ENCODE data around the gene PIGW. TPM values are rescaled to one million over a fixed set of nuclear protein-coding genes. Genes with fewer than 3 reads are reported as not detected.

Gene PIGW
- total and polyA plus RNA-seq, 2 of the 8 experiments (the other 6 are each of a cell fraction or from before 2014, with no cell fraction given): 12.1 to 28.9 TPM

DNA sequence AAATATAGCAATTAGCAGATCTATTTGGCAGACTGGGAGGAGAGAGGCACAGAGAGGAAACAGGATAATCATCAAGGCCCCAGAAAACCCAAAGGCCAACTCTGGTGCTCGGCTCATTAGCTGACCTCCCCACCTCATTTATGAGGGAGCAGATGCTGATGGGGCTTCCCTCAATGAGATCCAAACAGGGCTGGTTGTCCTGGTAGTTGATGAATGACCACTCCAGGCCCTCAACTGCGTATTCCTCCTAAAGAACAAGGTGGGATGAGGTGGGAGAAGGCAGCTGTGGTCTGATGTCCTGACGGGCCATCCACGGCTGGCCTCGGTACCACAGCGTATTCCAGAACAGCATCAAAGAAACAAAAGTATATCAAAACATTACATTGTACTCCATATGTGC, 27.5 kb upstream of the PIGW start:
- Histone ChIP-seq H3K79me1 (ENCODE audit: low read depth, low read length) (no peaks in the 10 kb centered on the region), H4K8ac (ENCODE audit: extremely low read depth, insufficient read depth, low read length) (no peak overlapping the region), H2BK12ac (ENCODE audit: low read depth, low read length) (no peak overlapping the region), H3K27me3 (replicated peaks in 1 of 4; ENCODE audit: control insufficient read depth in 3 of 4, extremely low read depth in 1 of 4, insufficient read depth in 3 of 4, low read length in 3 of 4) (no peaks in the 10 kb centered on the region), H3K36me3 (ENCODE audit: control insufficient read depth in 2 of 4, insufficient read depth in 4 of 4, low read length in 3 of 4) (peaks cover 47 to 90% (median 87%) of the 10 kb centered on the region in 4 experiments; a peak in 7 of 8 replicates), H2BK20ac (ENCODE audit: low read length) (no peak overlapping the region), H4K5ac (ENCODE audit: insufficient read length, low read depth, low read length) (no peak overlapping the region), H3K4me2 (ENCODE audit: insufficient read depth in 1 of 2, low read depth in 2 of 2, low read length in 2 of 2) (no peak overlapping the region), H3K23me2 (ENCODE audit: low read depth, low read length) (0 out of 2 replicates have a peak, but pooled peaks cover 3% of the 10 kb centered on the region), H2BK120ac (replicated peaks; ENCODE audit: low read depth, low read length) (no peak overlapping the region), H3K27ac (ENCODE audit: low read depth, low read length) (no peak overlapping the region), H3K79me2 (ENCODE audit: control insufficient read depth in 1 of 2, insufficient read depth in 2 of 2, low read length in 2 of 2) (no peaks in the 10 kb centered on the region), H4K91ac (replicated peaks; ENCODE audit: insufficient read length, low read length) (no peak overlapping the region), H3K9ac (replicated peaks in 1 of 4; ENCODE audit: extremely low read depth in 1 of 4, low read depth in 3 of 4, low read length in 3 of 4) (no peak overlapping the region), H3K23ac (ENCODE audit: insufficient read length) (no peak overlapping the region), H2BK5ac (ENCODE audit: low read depth, low read length) (no peak overlapping the region), H2BK15ac (ENCODE audit: low read length) (no peak overlapping the region), H3K4me1 (replicated peaks in 1 of 4; ENCODE audit: control insufficient read depth in 3 of 4, insufficient read depth in 4 of 4, low read length in 3 of 4) (no peaks in the 10 kb centered on the region), H3K56ac (replicated peaks; ENCODE audit: insufficient read length, low read depth, low read length) (no peak overlapping the region), H2AK5ac (ENCODE audit: low read depth, low read length) (no peak overlapping the region), H3K14ac (ENCODE audit: insufficient read length) (no peak overlapping the region), H4K20me1 (replicated peaks in 1 of 2; ENCODE audit: control insufficient read depth in 1 of 2, insufficient read depth in 2 of 2, low read length in 2 of 2) (peaks cover 2 to 5% of the 10 kb centered on the region in 2 experiments), H3K4me3 (ENCODE audit: extremely low read depth in 1 of 4, insufficient read depth in 2 of 4, low read depth in 3 of 4, low read length in 4 of 4) (no peak overlapping the region), H3K18ac (ENCODE audit: extremely low read depth, low read length) (no peak overlapping the region), H3K4ac (replicated peaks; ENCODE audit: insufficient read length, low read depth, low read length) (no peak overlapping the region), H2AFZ (ENCODE audit: low read length) (no peak overlapping the region), H3K9me3 (ENCODE audit: insufficient read depth in 2 of 2, low read depth in 1 of 2, low read length in 1 of 2) (no peaks in the 10 kb centered on the region)
- DNase-seq (ENCODE audit: low read depth in 1 of 2, low spot score in 2 of 2): no peak
- no peak for FAIRE-seq
- ChIA-PET POLR2A (ENCODE audit: partially characterized antibody) (interaction anchor here (1.2 to 13.9 kb wide), 8 partner anchors 9 to 94 kb away, joined by 3 to 205 read pairs (median 14); partner anchors contain the start of genes MYO19, PIGW and ZNHIT3), CTCF (ENCODE audit: partially characterized antibody) (interaction anchor here (1.3 kb wide), 1 partner anchor 21 kb away, joined by 3 read pairs; no protein-coding TSS in a partner anchor)
- WGBS, 2 experiments (ENCODE audit: extremely low coverage in 1 of 2, insufficient coverage in 1 of 2, insufficient read length in 1 of 2, insufficient replicate concordance in 2 of 2, low coverage in 1 of 2, low lambda C conversion rate in 2 of 2, missing lambda C conversion rate in 1 of 2): 90% methylated on average over 6 of the region's 6 CpGs; no CpG with 5 or more reads in 1 of the 2 experiments
- TF ChIP-seq SIN3A (conservative IDR thresholded peaks at IDR 0.05 in 1 of 2, IDR thresholded peaks at IDR 0.05 in 1 of 2; ENCODE audit: low read depth in 1 of 2, low read length in 2 of 2) (no peak), ATF3 (IDR thresholded peaks at IDR 0.05; ENCODE audit: insufficient read depth, low read depth, low read length) (no peak), SIRT6 (IDR thresholded peaks at IDR 0.05; ENCODE audit: low read length) (no peak), TEAD4 (IDR thresholded peaks at IDR 0.05; ENCODE audit: low read depth, low read length) (no peak), CHD1 (IDR thresholded peaks at IDR 0.05; ENCODE audit: low read depth, low read length) (no peak)

Data from H1 (cell line).